NCI-H1048 (cell line): ENCODE data around the gene RANBP2.
"Not testable (repeated sequence)": the region's sequence is repeated elsewhere in the genome, so short reads cannot be mapped to it uniquely, and the experiment has no call there.

ENCODE experiments used
- DNase-seq: peaks from one replicate; lab custom pipeline; 2025; lab: John Stamatoyannopoulos, UW

Gene RANBP2

DNA sequence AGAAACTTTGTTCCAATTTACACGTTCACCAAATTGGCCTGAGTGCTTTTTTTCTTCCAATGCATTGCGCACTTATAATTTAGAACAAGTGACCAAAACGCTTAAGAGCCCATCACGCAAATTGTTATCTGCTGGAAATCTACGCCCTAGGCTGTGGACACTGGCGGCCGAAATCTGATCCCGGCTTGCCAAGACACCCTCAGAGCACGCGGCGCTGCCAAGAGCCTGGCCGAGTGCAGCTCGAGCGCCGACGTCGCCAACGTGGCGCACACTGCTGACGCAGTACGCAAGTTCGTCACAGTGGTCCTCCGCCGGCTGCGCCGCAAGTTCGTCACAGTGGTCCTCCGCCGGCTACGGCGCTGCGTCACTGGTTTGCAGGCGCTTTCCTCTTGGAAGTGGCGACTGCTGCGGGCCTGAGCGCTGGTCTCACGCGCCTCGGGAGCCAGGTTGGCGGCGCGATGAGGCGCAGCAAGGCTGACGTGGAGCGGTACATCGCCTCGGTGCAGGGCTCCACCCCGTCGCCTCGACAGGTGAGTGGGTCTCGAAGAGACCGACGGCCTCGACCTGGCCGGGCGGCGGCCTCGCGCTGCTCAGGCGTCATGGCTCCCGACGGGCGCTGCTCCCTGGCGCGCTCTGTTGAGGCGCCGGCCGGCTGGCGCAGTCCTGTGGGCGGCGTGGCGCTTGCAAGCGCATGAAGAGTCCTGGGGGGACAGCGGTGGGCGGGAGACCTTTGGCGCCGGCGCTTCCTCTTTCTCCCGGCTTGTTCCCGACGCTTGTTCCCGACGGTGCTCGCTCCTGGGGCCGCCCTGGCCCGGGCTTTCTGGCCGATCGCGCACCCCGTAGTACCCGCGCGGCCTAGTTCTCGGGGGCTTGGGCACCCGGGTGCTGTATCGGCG, at the start of gene RANBP2:
Gene RANBP2, plus strand, starts transcription at position 334 of the 896 bp plus-strand sequence. Its CDS starts 125 bp downstream, at position 459.
- DNase-seq: peak; percentile 87

DNA sequence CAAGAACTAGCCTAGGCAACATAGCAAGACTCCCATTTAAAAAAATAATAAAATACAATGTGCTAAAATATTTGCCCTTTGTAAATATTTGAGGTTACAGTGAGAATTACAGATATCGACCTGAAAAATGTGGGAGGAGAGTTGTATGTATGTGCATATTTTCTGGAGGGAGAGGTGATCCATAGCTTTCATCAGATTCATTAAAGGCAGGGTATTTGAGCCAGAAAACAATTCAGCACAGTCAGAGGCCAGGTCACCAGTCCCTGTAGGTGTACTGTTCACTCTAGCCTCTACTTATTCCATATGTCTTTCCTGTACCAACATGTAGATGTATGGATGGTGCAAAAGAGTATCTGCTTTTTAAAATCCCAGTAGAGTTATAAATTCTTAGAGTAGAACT, 49.0 kb upstream of the RANBP2 start:
- DNase-seq: not testable (repeated sequence)

DNA sequence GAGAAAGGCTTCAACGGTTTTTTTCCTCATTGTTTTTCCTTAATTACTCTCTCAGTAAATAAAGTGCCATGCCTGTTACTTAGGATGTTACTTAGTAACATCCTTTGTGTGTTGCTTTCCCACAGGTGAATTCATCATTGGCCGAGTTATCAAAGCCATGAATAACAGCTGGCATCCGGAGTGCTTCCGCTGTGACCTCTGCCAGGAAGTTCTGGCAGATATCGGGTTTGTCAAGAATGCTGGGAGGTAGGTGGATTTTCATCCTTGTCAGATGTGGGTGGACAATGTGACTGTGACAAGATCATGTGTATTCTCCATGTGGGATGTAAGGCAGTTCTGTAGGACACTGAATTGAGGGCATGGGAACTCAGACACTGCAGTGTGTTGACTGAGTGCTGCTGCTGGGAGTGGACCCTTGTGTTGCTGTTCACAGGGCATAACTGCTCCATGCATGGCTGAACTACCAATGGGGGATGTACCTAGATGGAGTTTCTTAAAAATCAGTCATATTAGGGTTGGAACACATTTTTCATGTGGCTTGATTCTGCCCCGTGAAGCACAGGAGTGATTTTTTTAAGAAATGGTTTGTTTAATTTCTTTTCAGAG, 47.0 kb upstream of the RANBP2 start:
- not testable (repeated sequence) for DNase-seq

DNA sequence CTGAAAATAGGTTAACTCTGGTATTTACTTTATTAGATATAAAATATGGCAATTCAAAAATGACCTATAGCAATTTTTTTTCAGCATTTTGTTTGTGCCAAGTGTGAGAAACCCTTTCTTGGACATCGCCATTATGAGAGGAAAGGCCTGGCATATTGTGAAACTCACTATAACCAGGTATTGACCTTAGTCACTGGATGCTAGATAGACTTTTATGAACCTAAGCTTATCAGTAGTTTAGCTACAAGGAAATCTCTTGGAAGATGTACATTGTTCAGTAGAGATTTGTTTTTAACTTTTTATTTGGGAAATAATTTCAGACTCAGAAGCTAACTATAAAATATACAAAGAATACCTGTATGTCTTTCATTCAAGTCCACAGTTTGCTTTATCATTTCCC, 42.8 kb upstream of the RANBP2 start:
- DNase-seq: not testable (repeated sequence)

DNA sequence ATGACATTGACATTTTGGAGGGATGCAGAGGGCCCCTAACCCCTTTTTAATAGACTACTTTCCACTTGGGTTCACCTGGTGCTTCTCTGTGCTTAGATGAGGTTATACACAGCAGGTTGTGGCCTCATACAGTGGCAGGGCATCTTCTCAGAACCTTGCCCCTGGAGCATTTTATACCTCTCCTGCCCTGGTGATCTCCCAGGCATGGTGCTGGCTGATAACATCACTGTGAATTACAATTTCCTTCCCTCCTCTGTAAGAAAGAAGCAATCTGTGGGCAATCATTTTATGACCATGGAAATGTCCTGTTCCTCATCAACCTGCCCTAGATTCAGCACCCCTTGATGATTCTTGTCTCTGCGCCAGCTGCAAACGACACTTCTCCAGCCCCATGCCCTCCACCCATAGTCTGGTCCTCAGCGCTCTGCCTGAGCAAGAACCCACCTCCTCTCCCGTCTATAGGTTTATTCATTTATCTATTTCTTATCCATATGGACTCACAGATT, 42.0 kb upstream of the RANBP2 start:
- DNase-seq: not testable (repeated sequence)

DNA sequence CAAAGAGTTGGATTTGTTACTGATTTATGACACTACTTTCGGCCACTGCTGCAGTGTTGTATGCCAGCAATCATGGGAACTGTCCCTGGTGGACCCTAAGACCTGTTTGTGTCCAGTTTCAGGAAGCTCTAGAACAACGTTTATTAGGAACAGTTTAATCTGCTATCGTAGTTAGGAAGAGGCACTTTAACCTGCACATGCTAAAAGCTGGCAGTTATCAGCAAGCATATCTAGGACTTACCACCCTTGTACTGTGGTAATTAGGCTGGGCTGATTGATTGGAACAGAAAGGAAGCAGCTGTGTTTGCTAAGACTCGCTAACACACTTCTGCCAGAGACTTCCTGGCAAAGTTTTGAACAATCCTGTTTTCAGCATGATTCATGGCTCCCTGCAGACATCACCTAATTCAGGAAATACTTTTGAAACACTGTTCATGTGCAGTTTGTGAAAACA, 41.1 kb upstream of the RANBP2 start:
- not testable (repeated sequence) for DNase-seq

- DNase-seq: not testable (repeated sequence)
Measured at GRCh38 chr2:108680805-108681204, 38.5 kb upstream of the RANBP2 start.

DNA sequence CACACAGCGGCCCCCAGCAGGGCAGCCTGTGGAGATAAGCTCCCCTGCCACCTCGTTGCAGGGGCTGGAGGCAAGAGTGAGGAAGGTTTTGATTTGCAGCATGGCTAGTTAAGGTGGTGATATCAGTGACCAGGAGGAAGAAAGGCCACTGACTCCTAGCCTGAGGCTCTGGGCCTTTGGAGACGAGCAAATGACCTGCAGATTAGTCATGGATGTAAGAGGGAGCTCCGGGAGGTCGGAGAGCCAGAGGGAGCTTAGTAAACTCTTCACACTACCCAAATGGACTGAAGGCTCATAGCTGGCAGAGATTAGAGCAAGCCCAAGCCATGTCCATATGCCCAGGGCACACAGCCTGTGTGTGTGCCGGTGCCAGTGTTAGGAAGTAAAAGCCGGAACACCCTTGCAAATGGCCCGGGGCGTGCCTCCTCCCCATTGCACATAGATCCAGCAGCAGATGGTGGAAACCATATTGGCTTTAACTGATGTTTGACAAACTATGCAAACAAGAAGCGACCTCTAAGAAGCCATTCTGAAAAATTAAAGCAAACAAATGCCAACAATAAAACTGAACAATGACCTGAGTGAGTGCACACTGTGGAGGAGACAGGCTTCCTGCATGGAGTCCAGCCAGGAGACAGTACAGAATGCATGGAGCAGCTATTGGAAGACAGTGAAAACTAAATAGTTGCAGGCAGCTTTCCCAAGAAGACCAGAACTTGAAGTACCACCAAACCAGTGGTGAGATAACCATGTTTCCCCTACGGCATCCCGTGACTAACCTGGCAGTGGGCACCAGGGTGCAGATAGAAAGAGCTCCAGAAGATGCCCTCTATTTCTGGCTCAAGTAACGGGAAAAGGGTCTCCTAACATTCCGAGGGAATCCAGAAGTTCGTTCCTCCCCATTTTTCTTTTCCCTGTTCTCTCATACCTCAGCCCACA, 30.2 kb upstream of the RANBP2 start:
- not testable (repeated sequence) for DNase-seq

- DNase-seq: not testable (repeated sequence)
Measured at GRCh38 chr2:108690001-108690400, 29.3 kb upstream of the RANBP2 start.

DNA sequence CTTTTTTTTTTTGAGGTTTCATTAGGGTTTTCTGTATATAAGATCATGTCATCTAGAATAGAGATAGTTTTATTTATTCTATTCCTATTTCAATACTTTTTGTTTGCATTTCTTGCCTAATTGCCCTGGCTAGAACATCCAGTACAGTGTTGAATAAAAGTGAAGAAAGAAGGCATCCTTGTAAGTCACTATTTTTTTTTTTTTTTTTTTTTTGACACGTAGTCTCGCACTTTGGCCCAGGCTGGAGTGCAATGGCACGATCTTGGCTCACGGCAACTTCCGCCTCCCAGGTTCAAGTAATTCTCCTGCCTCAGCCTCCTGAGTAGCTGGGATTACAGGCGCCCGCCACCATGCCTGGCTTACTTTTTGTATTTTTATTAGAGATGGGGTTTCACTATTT, 27.8 kb upstream of the RANBP2 start:
- DNase-seq: no peak

- DNase-seq: no peak
Measured at GRCh38 chr2:108701208-108701607, 18.1 kb upstream of the RANBP2 start.

DNA sequence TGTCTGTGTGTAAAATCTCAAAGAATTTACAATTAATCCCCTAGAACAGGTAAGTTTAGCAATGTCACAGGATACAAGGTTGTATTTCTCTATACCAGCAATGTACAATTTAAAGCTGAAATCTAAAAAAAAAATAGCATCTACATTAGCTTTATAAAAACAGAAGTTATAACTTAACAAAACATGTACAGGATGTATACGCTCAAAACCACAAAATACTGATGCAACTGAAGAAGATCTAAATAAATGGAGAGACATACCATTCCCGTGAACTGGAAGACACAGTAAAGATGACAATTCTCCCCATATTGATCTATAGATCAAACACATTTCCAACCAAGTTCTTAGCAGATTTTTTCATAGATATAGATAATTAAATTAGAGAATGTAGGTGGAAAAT, 17.5 kb upstream of the RANBP2 start:
- no peak for DNase-seq

DNA sequence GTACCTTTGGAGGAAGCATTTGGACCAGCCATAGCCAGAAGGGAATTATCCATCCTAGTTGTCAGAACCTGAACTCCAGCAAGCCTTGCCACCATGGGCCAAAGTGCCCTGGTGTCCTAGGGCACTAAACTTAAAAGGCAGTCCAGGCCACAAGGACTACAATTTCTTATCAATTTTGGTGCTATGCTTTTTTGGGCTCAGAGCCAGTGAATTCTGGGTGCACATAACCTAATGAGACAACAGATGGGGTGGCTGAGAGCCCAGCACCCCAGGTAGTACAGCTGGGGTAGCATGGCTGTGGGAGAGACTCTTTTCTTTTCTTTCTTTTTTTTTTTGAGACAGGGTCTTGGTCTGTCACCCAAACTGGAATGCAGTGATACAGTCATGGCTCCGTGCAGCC, 14.4 kb upstream of the RANBP2 start:
- no peak for DNase-seq

DNA sequence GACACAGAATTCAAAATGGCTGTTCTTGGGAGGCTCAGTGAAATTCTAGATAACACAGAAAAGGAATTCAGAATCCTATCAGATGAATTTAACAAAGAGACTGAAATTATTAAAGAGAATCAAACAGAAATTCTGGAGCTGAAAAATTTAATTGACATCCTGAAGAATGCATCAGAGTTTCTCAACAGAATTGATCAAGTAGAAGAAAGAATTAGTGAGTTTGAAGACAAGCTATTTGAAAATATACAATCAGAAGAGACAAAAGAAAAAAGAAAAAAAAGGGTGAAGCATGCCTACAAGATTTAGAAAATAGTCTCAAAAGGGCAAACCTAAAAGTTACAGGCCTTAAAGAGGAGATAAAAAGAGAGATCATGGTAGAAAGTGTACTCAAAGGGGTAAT, 12.0 kb upstream of the RANBP2 start:
- DNase-seq: no peak

DNA sequence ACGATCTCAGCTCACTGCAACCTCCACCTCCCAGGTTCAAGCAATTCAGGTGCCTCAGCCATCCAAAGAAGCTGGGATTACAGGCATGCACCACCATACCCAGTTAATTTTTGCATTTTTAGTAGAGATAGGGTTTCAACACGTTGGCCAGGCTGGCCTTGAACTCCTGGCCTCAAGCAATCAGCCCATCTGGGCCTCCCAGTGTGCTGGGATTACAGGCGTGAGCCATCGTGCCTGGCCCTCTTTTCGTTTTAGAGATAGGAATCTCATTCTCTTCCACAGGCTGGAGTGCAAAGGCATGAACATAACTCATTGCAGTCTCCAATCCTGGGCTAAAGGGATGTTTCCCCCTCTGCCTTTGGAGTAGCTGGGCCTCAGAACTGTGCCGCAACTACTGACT, 2.3 kb upstream of the RANBP2 start:
- DNase-seq: not testable (repeated sequence)

DNA sequence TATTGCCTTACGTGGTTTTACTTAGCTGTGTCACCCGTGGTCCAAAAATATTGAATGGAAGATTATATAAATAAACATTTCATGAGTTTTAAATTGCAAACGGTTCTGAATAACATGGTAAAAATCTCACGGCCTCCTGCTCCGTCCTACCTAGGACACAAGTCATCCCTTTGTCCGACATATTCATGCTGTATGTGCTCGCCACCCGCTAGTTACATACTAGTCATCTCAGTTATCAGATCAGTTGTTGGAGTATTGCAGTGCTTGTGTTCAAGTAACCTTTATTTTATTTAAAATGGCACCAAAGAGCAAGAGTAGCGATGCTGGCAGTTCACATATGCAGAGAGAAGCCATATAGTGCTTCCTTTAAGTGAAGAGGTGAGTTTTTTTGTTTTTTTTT, 6.8 kb downstream of the RANBP2 start:
- not testable (repeated sequence) for DNase-seq

GRCh38 chr2:108734656-108735055, 15.4 kb downstream of the RANBP2 start:
- not testable (repeated sequence) for DNase-seq

DNA sequence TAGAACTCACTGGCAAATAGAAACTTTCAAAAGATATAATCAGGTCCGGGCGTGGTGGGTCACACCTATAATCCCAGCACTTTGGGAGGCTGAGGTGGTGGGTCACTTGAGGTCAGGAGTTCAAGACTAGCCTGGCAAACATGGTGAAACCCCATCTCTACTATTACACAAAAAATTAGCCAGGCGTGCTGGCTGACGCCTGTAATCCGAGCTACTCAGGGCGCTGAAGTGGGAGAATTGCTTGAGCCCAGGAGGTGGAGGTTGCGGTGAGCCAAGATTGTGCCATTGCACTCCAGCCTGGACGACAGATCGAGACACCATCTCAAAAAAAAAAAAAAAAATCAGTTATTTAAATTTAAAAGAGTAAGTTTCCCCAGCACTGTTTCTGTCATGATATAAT, 38.7 kb downstream of the RANBP2 start:
- DNase-seq: not testable (repeated sequence)

DNA sequence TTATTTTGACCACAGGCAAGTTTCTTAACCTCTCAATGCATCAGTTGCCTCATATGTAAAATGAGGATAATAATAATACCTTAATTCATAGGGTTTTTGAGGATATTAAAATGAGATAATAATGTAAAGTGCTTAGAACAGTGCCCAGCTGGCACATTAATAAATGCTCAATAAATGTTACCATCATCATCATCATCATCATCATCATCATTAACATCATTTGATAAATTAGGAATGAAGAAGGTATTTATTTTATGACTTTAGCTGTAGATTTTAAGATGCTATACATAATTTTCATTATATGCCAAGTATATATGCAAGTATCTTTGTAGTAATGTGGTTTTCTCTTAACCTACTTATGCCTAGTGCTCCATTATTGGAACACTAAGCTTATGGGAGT, 43.3 kb downstream of the RANBP2 start:
- DNase-seq: not testable (repeated sequence)

- DNase-seq: not testable (repeated sequence)
Measured at GRCh38 chr2:108766671-108767070, 47.4 kb downstream of the RANBP2 start.

DNA sequence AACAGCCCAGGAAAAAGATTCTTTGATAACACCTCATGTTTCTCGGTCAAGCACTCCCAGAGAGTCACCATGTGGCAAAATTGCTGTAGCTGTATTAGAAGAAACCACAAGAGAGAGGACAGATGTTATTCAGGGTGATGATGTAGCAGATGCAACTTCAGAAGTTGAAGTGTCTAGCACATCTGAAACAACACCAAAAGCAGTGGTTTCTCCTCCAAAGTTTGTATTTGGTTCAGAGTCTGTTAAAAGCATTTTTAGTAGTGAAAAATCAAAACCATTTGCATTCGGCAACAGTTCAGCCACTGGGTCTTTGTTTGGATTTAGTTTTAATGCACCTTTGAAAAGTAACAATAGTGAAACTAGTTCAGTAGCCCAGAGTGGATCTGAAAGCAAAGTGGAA, 48.6 kb downstream of the RANBP2 start:
- DNase-seq: not testable (repeated sequence)

- no peak for DNase-seq
Measured at GRCh38 chr2:108776475-108776874, 57.2 kb downstream of the RANBP2 start.
